BE2C (cell line): ENCODE results near the gene HUS1.

Experiments used
- DNase-seq: peaks from one replicate; pipeline ENCODE4 v3.0.0-alpha.2; 2020
- H3K27me3 ChIP-seq: fragments of 250-450 bp; sonication (Bioruptor Pico); 2 replicates; pipeline ENCODE4 v1.5.1; 2020; ENCODE audit warnings: mild to moderate bottlenecking
- H3K36me3 ChIP-seq: fragments of 250-450 bp; sonication (Bioruptor Pico); 2 replicates; pipeline ENCODE4 v1.5.1; 2020; ENCODE audit warnings: mild to moderate bottlenecking
- H3K4me1 ChIP-seq: fragments of 250-450 bp; sonication (Bioruptor Pico); 2 replicates; pipeline ENCODE4 v1.5.1; 2020
- H3K4me3 ChIP-seq: 2 replicates; pipeline ENCODE4 v1.5.1; 2011; ENCODE audit warnings: low read depth, low read length
- H3K9me3 ChIP-seq: fragments of 250-450 bp; sonication (Bioruptor Pico); 2 replicates; pipeline ENCODE4 v1.5.1; 2020
- TF ChIP-seq, protein P1 (sequence below): IDR thresholded peaks from 2 replicates; pipeline ENCODE4 v1.5.1; 2012; ENCODE audit warnings: mild to moderate bottlenecking, low read depth, low read length

The HUS1 gene

DNA sequence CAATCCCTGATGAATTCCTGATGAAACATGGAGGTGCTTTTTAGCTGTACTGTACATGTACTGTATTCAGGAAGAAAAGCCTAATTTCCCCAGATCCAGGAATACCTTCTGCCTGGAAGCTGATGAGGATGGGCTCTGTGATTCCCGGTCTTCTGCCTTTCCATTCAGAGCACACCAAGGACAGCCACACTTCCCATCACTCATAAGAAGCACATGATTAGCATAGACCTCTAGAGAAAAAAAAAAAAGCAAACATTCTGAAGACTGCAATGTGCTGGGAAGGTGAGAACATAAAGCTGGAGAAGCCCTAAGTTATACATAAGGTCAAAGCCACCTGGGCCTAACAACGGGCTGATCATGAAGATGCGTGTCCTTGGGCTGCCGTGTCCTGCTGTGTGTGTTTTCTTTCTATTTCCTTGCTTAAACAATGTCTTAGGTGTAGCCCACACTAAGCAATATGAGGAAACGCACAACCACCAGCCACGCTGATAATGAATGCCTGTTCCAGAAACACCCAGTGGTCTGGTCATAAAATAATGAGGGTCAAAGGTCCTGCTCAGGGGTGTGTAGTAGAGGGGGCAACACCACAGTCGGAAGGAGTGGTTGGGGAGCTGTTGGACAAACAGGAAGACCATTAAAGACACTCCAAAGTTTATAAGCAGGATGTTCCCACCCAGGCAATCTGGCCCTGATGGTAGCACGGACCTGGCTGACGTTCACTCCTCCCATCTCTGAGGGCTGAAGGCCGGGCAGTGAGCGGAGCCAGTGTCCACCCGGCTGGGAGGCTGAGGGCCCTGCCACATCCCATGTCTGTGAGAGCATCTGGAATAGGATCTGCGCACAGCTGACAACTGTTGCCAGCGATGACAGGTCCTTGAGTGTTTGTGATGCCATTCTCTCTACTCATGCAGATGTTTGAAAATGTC lies 39.1 kb downstream of the HUS1 start:
- Histone ChIP-seq H3K27me3 (no peaks in the 10 kb centered on the region), H3K36me3 (no peaks in the 10 kb centered on the region), H3K9me3 (no peaks in the 10 kb centered on the region), H3K4me3 (no peak overlapping the region), H3K4me1 (peaks cover 22% of the 10 kb centered on the region)
- DNase-seq, result no peak
- TF ChIP-seq, protein P1, sequence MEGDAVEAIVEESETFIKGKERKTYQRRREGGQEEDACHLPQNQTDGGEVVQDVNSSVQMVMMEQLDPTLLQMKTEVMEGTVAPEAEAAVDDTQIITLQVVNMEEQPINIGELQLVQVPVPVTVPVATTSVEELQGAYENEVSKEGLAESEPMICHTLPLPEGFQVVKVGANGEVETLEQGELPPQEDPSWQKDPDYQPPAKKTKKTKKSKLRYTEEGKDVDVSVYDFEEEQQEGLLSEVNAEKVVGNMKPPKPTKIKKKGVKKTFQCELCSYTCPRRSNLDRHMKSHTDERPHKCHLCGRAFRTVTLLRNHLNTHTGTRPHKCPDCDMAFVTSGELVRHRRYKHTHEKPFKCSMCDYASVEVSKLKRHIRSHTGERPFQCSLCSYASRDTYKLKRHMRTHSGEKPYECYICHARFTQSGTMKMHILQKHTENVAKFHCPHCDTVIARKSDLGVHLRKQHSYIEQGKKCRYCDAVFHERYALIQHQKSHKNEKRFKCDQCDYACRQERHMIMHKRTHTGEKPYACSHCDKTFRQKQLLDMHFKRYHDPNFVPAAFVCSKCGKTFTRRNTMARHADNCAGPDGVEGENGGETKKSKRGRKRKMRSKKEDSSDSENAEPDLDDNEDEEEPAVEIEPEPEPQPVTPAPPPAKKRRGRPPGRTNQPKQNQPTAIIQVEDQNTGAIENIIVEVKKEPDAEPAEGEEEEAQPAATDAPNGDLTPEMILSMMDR, result no peak

DNA sequence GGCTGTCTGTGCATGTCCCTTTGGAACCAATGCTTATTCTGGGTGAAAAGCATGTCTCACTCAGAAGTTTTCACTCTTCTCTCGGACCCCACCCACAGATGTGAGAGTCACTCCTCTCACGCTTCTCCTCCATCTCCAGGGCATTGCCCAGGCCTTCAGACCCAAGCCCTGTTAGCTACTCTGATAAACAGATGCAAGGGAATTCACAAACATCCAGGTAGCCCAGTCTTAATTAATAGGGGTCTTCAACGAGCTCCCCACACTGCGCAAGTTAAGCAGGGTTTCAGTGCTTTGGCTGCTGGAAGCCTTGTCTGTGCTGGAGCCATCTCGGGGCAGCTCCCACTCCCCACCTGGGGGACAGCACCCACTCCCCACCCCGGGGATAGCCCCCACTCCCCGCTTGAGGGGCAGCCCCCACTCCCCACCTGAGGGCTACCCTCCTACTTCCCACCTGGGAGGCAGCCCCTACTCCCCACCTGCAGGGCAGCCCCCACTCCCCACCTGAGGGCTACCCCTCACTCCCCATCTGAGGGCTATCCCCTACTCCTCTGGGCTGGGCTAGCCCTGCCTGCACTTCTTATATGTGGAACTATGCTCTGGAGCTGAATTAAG lies 39.9 kb downstream of the HUS1 start:
- TF ChIP-seq, protein P1, result no peak
- H3K36me3 ChIP-seq, result no peaks in the 10 kb centered on the region
- DNase-seq, result no peak
- H3K27me3 ChIP-seq, result no peaks in the 10 kb centered on the region
- no peak overlapping the region for H3K4me3 ChIP-seq
- H3K9me3 ChIP-seq, result no peaks in the 10 kb centered on the region
- peaks cover 14% of the 10 kb centered on the region for H3K4me1 ChIP-seq

DNA sequence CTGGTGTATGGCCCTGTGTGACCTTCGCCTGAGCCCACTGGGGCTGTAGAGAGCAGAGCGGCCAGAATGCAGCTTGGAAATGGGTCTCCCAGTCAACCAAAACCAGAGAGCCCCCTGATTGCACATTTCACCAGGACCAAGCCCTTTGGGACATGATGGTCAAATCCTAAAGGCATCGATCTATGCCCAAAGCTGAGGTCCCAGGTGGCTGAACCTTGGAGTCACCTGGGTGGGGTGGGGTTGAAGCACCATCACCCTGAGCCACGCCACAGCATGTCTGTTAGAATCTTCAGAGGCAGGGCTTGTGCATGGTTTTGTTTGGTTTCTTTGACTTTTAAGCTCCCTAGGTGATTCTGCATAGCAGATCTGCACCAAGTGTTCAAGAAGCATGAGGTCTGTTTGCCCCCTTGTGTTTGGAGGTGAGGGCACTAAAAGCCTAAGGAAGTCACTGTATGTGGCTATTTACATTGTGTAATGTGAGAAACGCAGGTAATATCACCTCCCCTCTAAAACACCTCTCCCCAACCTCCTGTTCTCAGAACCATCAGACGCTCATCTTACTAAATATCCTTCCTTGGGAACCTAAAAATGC lies 40.7 kb downstream of the HUS1 start:
- TF ChIP-seq, protein P1, result no peak
- Histone ChIP-seq H3K9me3 (no peaks in the 10 kb centered on the region), H3K4me1 (peaks cover 6% of the 10 kb centered on the region), H3K4me3 (no peak overlapping the region), H3K27me3 (no peaks in the 10 kb centered on the region), H3K36me3 (no peaks in the 10 kb centered on the region)
- DNase-seq, result no peak

DNA sequence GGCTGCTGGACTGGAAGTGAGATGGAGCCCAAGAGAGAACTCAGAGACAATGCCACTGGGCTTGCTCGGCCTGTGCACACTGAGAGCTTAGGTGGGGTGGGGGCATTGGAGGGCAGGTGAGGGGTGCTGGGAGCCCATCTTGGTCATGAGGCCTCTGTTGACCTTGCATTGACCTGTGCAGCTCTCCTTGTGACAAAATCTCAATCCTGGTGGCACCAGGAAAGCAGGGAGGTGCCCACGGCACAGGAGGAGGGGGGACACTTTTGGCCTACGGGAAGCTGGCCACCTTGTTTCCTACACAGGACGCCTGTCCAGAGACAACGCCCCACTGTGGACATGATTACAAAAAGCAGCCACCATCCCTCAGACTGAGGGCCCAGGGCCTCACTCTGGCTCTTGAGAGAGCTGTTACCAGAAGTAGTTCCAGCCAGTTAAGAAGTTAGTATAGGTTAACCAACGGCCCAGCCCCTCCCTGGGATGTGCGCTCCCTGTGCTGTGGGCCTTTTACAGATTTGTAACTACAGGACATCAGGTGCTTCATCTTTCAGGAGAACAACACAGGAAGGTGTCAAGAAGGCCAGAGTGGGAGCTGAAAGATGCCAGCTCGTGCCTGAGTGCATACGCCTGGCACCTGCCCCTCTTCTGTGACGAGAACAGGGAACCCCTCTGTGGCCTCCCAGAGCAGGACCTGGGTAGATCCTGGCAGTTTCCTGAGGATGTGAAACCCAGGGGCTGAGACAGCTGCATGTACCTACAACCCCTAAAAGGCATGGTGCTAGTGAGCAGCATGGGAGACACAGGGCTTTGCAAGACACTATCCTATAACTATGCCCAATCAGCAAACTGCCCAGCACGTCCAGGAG lies 41.5 kb downstream of the HUS1 start:
- Histone ChIP-seq H3K9me3 (no peaks in the 10 kb centered on the region), H3K27me3 (no peaks in the 10 kb centered on the region), H3K4me3 (no peak overlapping the region), H3K4me1 (0 out of 2 replicates have a peak, but pooled peaks cover 3% of the 10 kb centered on the region), H3K36me3 (no peaks in the 10 kb centered on the region)
- TF ChIP-seq, protein P1, result no peak
- no peak for DNase-seq

DNA sequence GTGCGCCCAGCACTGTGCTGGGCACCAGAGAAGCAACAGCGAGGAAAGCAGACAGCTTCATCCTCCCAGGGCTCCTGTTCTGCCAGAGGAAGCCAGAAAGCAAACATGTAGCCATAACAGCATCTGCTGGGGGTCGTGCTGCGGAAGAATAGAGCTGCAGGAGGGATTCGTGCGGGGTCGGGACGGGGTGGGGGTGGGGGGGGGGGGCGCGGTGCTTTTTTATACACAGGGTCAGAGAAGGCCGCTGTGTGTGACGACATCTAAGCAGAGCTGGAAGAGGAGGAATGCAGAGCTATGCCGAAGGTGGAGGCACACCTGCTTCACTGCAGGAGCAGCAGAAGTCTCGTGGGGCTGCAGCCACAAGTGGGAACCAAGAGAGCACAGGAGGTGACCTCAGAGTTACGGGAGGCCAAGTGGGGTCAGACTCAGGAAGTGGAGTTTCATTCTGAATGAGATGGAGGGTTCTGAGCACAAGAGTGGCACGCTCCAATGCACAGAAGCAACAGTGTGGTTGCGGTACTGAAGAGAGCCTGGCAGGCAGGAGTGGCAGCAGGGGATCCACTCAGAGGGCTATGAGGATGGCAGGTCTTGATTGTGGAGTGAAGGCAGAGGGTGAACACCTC lies 42.2 kb downstream of the HUS1 start:
- TF ChIP-seq, protein P1, result no peak
- DNase-seq, result no peak
- Histone ChIP-seq H3K4me1 (no peaks in the 10 kb centered on the region), H3K4me3 (no peak overlapping the region), H3K9me3 (no peaks in the 10 kb centered on the region), H3K36me3 (no peaks in the 10 kb centered on the region), H3K27me3 (no peaks in the 10 kb centered on the region)
